ENCODE measurements around the gene PLCB4. TPM values are rescaled to one million over a fixed set of nuclear protein-coding genes. Genes with fewer than 3 reads are reported as not detected.
"Not testable (repeated sequence)": the region's sequence is repeated elsewhere in the genome, so short reads cannot be mapped to it uniquely, and the experiment has no call there.

Gene PLCB4
- total RNA-seq, 4 donors from 2014 or later, result 6.3 to 24.5 (median 10.4) TPM

DNA sequence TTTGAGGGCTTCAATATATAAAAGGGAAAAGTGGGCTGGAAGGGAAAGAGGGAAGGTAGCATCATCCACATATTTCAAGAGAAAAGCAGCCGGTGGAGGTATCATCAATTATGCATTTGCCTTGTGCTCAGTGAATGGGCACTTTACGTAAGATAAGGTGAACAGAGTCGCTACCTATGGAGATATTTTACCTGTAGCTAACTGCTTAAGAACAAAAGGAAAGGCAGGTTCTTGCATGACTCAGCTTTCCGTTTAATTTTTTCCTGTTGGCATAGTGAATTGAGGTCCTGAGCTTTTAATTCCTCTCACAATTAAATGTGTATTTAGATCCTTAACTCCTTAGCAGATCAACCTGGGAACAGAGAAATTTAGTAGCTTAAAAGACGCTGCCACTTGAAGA lies 25.5 kb upstream of the PLCB4 start:
- no peak for DNase-seq (ENCODE audit: low spot score in 2 of 2)
- Histone ChIP-seq H3K9me3 (peaks cover 4% of the 10 kb centered on the region), H3K4me3 (no peak overlapping the region), H3K27me3 (no peaks in the 10 kb centered on the region), H3K27ac (no peak overlapping the region), H3K4me1 (no peaks in the 10 kb centered on the region), H3K36me3 (no peaks in the 10 kb centered on the region)
- TF ChIP-seq, protein P1, sequence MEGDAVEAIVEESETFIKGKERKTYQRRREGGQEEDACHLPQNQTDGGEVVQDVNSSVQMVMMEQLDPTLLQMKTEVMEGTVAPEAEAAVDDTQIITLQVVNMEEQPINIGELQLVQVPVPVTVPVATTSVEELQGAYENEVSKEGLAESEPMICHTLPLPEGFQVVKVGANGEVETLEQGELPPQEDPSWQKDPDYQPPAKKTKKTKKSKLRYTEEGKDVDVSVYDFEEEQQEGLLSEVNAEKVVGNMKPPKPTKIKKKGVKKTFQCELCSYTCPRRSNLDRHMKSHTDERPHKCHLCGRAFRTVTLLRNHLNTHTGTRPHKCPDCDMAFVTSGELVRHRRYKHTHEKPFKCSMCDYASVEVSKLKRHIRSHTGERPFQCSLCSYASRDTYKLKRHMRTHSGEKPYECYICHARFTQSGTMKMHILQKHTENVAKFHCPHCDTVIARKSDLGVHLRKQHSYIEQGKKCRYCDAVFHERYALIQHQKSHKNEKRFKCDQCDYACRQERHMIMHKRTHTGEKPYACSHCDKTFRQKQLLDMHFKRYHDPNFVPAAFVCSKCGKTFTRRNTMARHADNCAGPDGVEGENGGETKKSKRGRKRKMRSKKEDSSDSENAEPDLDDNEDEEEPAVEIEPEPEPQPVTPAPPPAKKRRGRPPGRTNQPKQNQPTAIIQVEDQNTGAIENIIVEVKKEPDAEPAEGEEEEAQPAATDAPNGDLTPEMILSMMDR (IDR thresholded peaks at IDR 0.05), result no peak
- TF ChIP-seq POLR2AphosphoS5 (IDR thresholded peaks at IDR 0.05) (no peak), EP300 (IDR thresholded peaks at IDR 0.05) (no peak), POLR2A (IDR thresholded peaks at IDR 0.05) (no peak)
- WGBS, result 68% methylated on average over 5 of the region's 5 CpGs

DNA sequence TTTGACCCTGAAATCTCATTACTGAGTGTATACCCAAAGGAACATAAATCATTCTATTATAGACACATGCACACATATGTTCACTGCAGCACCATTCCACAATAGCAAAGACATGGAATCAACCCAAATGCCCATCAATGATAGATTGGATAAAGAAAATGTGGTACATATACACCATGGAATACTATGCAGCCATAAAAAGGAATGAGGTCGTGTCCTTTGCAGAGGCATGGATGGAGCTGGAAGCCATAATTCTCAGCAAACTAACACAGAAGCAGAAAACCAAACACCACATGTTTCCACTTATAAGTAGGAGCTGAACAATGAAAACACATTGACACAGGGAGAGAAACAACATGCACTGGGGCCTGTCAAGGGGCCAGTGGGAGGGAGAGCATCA lies 21.0 kb upstream of the PLCB4 start:
- H3K4me3 ChIP-seq; H3K9me3 ChIP-seq; H3K36me3 ChIP-seq; H3K4me1 ChIP-seq; DNase-seq (ENCODE audit: low spot score in 2 of 2); H3K27me3 ChIP-seq; H3K27ac ChIP-seq: not testable (repeated sequence)
- WGBS, result 95% methylated on average over 1 of the region's 1 CpG

DNA sequence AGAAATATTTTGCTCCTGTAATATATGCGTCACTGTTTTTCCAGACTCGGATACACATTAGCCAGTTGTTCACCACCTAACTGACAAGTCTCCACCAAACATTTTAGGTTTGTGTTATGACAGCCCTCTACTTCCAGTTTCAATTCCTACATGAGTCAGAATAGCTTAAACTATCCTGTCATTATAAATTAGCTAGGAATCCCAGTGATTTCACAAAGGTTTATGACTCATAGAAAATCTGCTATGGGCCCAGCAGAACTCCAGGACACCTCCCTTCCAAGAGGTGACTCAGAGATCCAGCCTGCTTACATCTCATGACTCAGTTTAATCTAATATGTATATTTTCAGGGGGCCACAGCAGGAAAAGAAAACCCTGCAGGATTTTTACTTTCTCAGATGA lies 17.4 kb upstream of the PLCB4 start:
- H3K27ac ChIP-seq, result no peak overlapping the region
- no peak overlapping the region for H3K4me3 ChIP-seq
- TF ChIP-seq POLR2A (IDR thresholded peaks at IDR 0.05) (no peak), POLR2AphosphoS5 (IDR thresholded peaks at IDR 0.05) (no peak), EP300 (IDR thresholded peaks at IDR 0.05) (no peak)
- TF ChIP-seq, protein P1 (IDR thresholded peaks at IDR 0.05), result no peak
- peaks cover 4% of the 10 kb centered on the region for H3K9me3 ChIP-seq
- no peaks in the 10 kb centered on the region for H3K36me3 ChIP-seq
- WGBS, result 86% methylated on average over 2 of the region's 2 CpGs
- no peak for DNase-seq (ENCODE audit: low spot score in 2 of 2)
- H3K4me1 ChIP-seq, result no peaks in the 10 kb centered on the region
- H3K27me3 ChIP-seq, result no peaks in the 10 kb centered on the region

DNA sequence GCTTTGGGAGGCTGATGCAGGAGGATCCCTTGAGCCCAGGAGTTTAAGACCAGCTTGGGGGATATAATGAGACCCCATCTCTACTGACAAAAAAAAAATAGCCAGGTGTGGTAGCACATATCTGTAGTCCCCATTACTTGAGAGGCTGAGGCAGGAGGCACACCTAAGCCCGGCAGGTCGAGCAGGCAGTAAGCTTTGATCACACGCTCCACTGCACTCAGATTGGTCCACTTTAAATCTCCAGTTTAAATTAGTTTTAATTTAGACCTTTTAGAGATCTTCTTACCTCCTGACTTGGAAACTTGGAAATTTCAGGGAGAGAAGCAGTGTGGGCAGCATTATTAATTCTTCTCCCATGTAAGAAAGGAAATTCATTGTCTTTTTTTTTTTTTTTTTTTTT lies 16.8 kb upstream of the PLCB4 start:
- H3K27ac ChIP-seq, result no peak overlapping the region

DNA sequence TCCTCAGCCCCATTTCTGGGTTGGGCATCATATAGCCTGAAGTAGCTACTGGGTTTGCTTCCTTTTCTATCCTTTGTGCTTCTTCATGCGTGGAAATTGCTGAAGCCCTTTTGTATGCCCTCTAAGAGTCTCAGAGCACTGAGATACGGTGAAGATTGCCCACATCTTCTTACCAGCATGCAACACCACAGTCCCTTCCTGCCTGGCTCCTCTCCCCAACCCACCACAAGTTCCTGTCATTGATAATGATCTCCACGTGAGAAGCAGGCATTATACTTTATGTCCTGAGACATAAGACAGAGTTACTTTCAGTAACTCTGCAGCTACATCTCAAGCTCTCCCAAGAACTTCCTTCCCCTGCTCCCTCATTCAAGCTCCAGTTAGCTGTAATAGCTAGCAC lies 15.8 kb upstream of the PLCB4 start:
- H3K27ac ChIP-seq, result no peak overlapping the region
- H3K4me1 ChIP-seq, result no peaks in the 10 kb centered on the region
- H3K9me3 ChIP-seq, result peaks cover 2% of the 10 kb centered on the region
- H3K36me3 ChIP-seq, result no peaks in the 10 kb centered on the region
- DNase-seq (ENCODE audit: low spot score in 2 of 2), result no peak
- no peak for TF ChIP-seq POLR2AphosphoS5 (IDR thresholded peaks at IDR 0.05)
- TF ChIP-seq, protein P1 (IDR thresholded peaks at IDR 0.05), result no peak
- WGBS, result 68% methylated on average over 3 of the region's 3 CpGs
- no peak overlapping the region for H3K4me3 ChIP-seq
- no peaks in the 10 kb centered on the region for H3K27me3 ChIP-seq

More for the DNA sequence above, 16.8 kb upstream of the PLCB4 start:
- Histone ChIP-seq H3K27me3 (no peaks in the 10 kb centered on the region), H3K4me1 (no peaks in the 10 kb centered on the region), H3K36me3 (no peaks in the 10 kb centered on the region), H3K4me3 (no peak overlapping the region), H3K9me3 (peaks cover 4% of the 10 kb centered on the region)
- no peak for DNase-seq (ENCODE audit: low spot score in 2 of 2)
- 76% methylated on average over 3 of the region's 3 CpGs for WGBS
- no peak for TF ChIP-seq POLR2AphosphoS5 (IDR thresholded peaks at IDR 0.05)

DNA sequence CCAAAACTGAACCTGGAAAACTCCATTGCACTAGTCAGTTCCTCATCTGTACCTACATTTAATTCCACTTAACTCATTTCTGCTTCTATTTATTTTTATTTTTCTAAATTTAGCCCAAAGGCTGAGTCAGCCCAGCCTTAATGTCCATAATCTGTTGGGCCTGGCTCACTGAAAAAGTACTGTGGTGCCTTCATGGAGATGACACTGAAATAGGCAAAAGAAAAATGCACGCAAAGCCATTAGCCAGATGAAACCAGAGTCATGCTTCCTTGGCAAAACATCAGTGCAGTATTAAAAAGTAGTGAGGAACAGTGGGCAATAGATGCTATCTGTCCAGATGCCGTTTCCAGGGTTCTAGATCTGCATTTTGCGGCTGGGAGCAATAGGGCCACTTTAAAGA lies 14.7 kb upstream of the PLCB4 start:
- H3K9me3 ChIP-seq, result no peaks in the 10 kb centered on the region
- no peaks in the 10 kb centered on the region for H3K4me1 ChIP-seq
- no peaks in the 10 kb centered on the region for H3K27me3 ChIP-seq
- WGBS, result 74% methylated on average over 3 of the region's 3 CpGs
- no peak for DNase-seq (ENCODE audit: low spot score in 2 of 2)
- no peaks in the 10 kb centered on the region for H3K36me3 ChIP-seq
- no peak for TF ChIP-seq EP300 (IDR thresholded peaks at IDR 0.05)
- TF ChIP-seq, protein P1 (IDR thresholded peaks at IDR 0.05), result no peak
- no peak for TF ChIP-seq POLR2A (IDR thresholded peaks at IDR 0.05)
- TF ChIP-seq POLR2AphosphoS5 (IDR thresholded peaks at IDR 0.05), result no peak
- H3K4me3 ChIP-seq, result no peak overlapping the region
- H3K27ac ChIP-seq, result no peak overlapping the region
